ENCODE measurements around the gene ATP6AP1. TPM values are rescaled to one million over a fixed set of nuclear protein-coding genes. Genes with fewer than 3 reads are reported as not detected.

ATP6AP1 gene
- total and polyA plus RNA-seq, 2 donors (not counting 1 experiment from before 2014, with no cell fraction given): 47.1 to 57.7 TPM

DNA sequence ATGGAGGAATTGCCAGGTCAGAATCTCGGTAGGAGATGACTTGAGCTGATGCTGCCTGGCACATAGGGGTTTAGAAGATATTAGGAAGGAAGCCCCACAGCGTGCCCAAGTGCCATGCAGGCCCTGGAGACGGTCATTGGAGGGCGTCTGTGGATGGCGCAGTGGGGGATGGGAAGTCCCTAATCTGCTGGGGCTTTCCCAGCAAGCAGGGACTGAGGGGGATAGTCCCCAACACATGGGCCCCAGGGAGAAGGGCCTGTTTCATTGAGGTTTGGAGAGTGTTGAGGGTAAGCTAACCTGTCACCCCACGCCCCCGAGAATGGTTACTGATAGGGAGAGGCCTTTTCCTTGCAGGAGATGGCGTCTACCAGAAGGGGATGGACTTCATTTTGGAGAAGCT, 9.3 kb upstream of the ATP6AP1 start:
- POLR2A ChIA-PET: no interaction called here
- Histone ChIP-seq H4K20me1 (ENCODE audit: control insufficient read depth, insufficient read depth, low read length, poor library complexity, severe bottlenecking) (no peaks in the 10 kb centered on the region), H3K4me2 (replicated peaks; ENCODE audit: low read depth, low read length, poor library complexity, severe bottlenecking) (no peak overlapping the region), H3K4me1 (ENCODE audit: control insufficient read depth in 2 of 2, insufficient read depth in 2 of 2, low read length in 2 of 2) (no peaks in the 10 kb centered on the region), H3K79me2 (ENCODE audit: control insufficient read depth, insufficient read depth, low read length) (no peaks in the 10 kb centered on the region), H3K4me3 (ENCODE audit: control extremely low read depth in 1 of 5, extremely low read depth in 1 of 5, insufficient read depth in 1 of 5, low read depth in 2 of 5, low read length in 4 of 5) (no peak overlapping the region), H3K27me3 (replicated peaks in 1 of 4; ENCODE audit: control extremely low read depth in 1 of 4, control insufficient read depth in 3 of 4, insufficient read depth in 4 of 4, low read length in 3 of 4) (no peaks in the 10 kb centered on the region), H3K27ac (ENCODE audit: low read length in 2 of 2) (no peak overlapping the region), H3K9ac (ENCODE audit: low read length) (no peak overlapping the region), H2AFZ (ENCODE audit: insufficient read depth, low read depth, low read length, poor library complexity, severe bottlenecking) (no peak overlapping the region), H3K9me3 (ENCODE audit: control extremely low read depth in 1 of 3, control insufficient read depth in 2 of 3, insufficient read depth in 1 of 3, low read length in 2 of 3) (no peaks in the 10 kb centered on the region), H3K36me3 (replicated peaks in 1 of 2; ENCODE audit: control extremely low read depth in 1 of 2, control insufficient read depth in 1 of 2, extremely low read depth in 1 of 2, insufficient read depth in 2 of 2, low read length in 1 of 2) (peaks cover 0 to 3% of the 10 kb centered on the region in 2 experiments)
- Mint-ChIP-seq H3K9me3 (ENCODE audit: insufficient read depth) (no peaks in the 10 kb centered on the region), H3K4me3 (no peak overlapping the region), H3K4me1 (peaks cover 4% of the 10 kb centered on the region), H3K27ac (peak overlapping the region; percentile 50), H3K27me3 (no peaks in the 10 kb centered on the region)
- CTCF ChIA-PET: no interaction called here
- WGBS (ENCODE audit: insufficient coverage): 90% methylated on average over 2 of the region's 8 CpGs
- intact Hi-C loops (cut with micrococcal nuclease): no loop called here
- ATAC-seq (ENCODE audit: low read depth) (peak; percentile 54), DNase-seq (peak; percentile 47)
- no peak for TF ChIP-seq CTCF (IDR thresholded peaks at IDR 0.05)

DNA sequence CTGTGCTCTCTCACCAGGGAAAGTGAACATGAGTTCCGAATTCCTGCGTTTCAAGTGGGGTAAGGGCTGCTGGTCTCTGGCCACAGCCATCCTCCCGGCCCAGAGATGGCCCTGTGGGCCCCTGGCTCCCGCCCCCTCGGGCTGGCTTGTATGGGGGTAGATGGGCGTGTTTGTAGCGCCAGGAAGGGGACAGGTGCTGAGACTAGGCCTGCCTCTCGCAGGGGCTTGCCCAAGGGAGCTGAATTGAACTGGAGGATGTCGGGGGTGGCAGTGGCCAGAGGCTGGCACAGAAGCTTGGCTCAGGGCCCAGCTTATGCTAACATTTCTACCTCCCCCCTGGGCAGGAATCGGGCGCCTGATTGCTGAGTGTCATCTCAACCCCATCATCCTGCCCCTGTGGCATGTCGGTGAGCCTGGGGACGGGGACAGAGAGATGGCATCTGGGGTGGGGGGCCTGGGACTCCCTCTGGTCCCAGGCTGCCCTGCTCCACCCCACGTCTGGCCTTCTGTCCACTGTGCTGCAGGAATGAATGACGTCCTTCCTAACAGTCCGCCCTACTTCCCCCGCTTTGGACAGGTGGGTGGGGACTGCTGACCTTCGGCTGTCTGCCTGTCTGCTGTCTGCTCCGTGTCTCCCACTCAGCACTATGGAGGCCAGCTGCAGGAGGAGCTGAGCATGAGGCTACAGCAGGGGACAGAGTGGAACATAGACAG, 8.6 kb upstream of the ATP6AP1 start:
- H3K9me3 Mint-ChIP-seq (ENCODE audit: insufficient read depth): no peaks in the 10 kb centered on the region
- TF ChIP-seq EZH2 (IDR thresholded peaks at IDR 0.05; ENCODE audit: borderline replicate concordance, insufficient read depth, low read depth, low read length, poor library complexity, severe bottlenecking) (no peak), CTCF (IDR thresholded peaks at IDR 0.05) (no peak)
- DNase-seq (no peak), ATAC-seq (ENCODE audit: low read depth) (no peak)
- Histone ChIP-seq H3K36me3 (replicated peaks in 1 of 2; ENCODE audit: control extremely low read depth in 1 of 2, control insufficient read depth in 1 of 2, extremely low read depth in 1 of 2, insufficient read depth in 2 of 2, low read length in 1 of 2) (peaks cover 0 to 3% of the 10 kb centered on the region in 2 experiments), H3K4me3 (ENCODE audit: control extremely low read depth in 1 of 5, extremely low read depth in 1 of 5, insufficient read depth in 1 of 5, low read depth in 2 of 5, low read length in 4 of 5) (no peak overlapping the region), H3K4me1 (ENCODE audit: control insufficient read depth in 2 of 2, insufficient read depth in 2 of 2, low read length in 2 of 2) (no peaks in the 10 kb centered on the region), H3K79me2 (ENCODE audit: control insufficient read depth, insufficient read depth, low read length) (no peaks in the 10 kb centered on the region), H3K9ac (ENCODE audit: low read length) (no peak overlapping the region), H3K4me2 (replicated peaks; ENCODE audit: low read depth, low read length, poor library complexity, severe bottlenecking) (no peak overlapping the region), H3K9me3 (ENCODE audit: control extremely low read depth in 1 of 3, control insufficient read depth in 2 of 3, insufficient read depth in 1 of 3, low read length in 2 of 3) (no peaks in the 10 kb centered on the region), H3K27ac (ENCODE audit: low read length in 2 of 2) (no peak overlapping the region), H3K27me3 (replicated peaks in 1 of 4; ENCODE audit: control extremely low read depth in 1 of 4, control insufficient read depth in 3 of 4, insufficient read depth in 4 of 4, low read length in 3 of 4) (no peaks in the 10 kb centered on the region), H4K20me1 (ENCODE audit: control insufficient read depth, insufficient read depth, low read length, poor library complexity, severe bottlenecking) (no peaks in the 10 kb centered on the region), H2AFZ (ENCODE audit: insufficient read depth, low read depth, low read length, poor library complexity, severe bottlenecking) (no peak overlapping the region)
- peaks cover 4% of the 10 kb centered on the region for H3K4me1 Mint-ChIP-seq
- no peaks in the 10 kb centered on the region for H3K27me3 Mint-ChIP-seq
- no peak overlapping the region for H3K4me3 Mint-ChIP-seq
- 95% methylated on average over 10 of the region's 19 CpGs for WGBS (ENCODE audit: insufficient coverage)
- POLR2A ChIA-PET: no interaction called here
- H3K27ac Mint-ChIP-seq: no peak overlapping the region
- intact Hi-C loops (cut with micrococcal nuclease): no loop called here
- CTCF ChIA-PET: no interaction called here
